IPS DF 4.7 (cell line): ENCODE results near the gene WDR70.
"Not testable (repeated sequence)": the region's sequence is repeated elsewhere in the genome, so short reads cannot be mapped to it uniquely, and the experiment has no call there.

Experiments used
- DNase-seq: peaks from one replicate; pipeline ENCODE4 v3.0.0-alpha.2; 2013; ENCODE audit warnings: low spot score; ENCODE audit errors: extremely low read depth

The WDR70 gene

GRCh38 chr5:37568893-37569292 lies 189.8 kb downstream of the WDR70 start:
- no peak for DNase-seq

- no peak for DNase-seq
Measured at GRCh38 chr5:37569466-37569865, 190.3 kb downstream of the WDR70 start.

GRCh38 chr5:37570597-37570996 lies 191.5 kb downstream of the WDR70 start:
- DNase-seq: no peak

GRCh38 chr5:37571985-37572384 lies 192.9 kb downstream of the WDR70 start:
- DNase-seq: no peak

- no peak for DNase-seq
Measured at GRCh38 chr5:37575541-37576489, 196.7 kb downstream of the WDR70 start.

GRCh38 chr5:37576552-37576951 lies 197.4 kb downstream of the WDR70 start:
- DNase-seq: no peak

GRCh38 chr5:37578176-37578575 lies 199.1 kb downstream of the WDR70 start:
- no peak for DNase-seq

- DNase-seq: no peak
Measured at GRCh38 chr5:37580106-37580505, 201.0 kb downstream of the WDR70 start.

GRCh38 chr5:37582202-37582601 lies 203.1 kb downstream of the WDR70 start:
- DNase-seq: no peak

- DNase-seq: not testable (repeated sequence)
Measured at GRCh38 chr5:37593292-37593691, 214.2 kb downstream of the WDR70 start.

- DNase-seq: not testable (repeated sequence)
Measured at GRCh38 chr5:37594864-37595263, 215.7 kb downstream of the WDR70 start.

GRCh38 chr5:37598733-37599132 lies 219.6 kb downstream of the WDR70 start:
- DNase-seq: no peak

- no peak for DNase-seq
Measured at GRCh38 chr5:37601163-37601562, 222.0 kb downstream of the WDR70 start.

GRCh38 chr5:37603072-37603471 lies 224.0 kb downstream of the WDR70 start:
- DNase-seq: no peak

- DNase-seq: no peak
Measured at GRCh38 chr5:37604290-37604689, 225.2 kb downstream of the WDR70 start.

GRCh38 chr5:37606148-37606547 lies 227.0 kb downstream of the WDR70 start:
- DNase-seq: no peak

GRCh38 chr5:37606632-37607248 lies 227.6 kb downstream of the WDR70 start:
- DNase-seq: no peak

GRCh38 chr5:37615184-37615583 lies 236.1 kb downstream of the WDR70 start:
- DNase-seq: no peak

GRCh38 chr5:37619353-37619752 lies 240.2 kb downstream of the WDR70 start:
- no peak for DNase-seq

GRCh38 chr5:37622354-37622753 lies 243.2 kb downstream of the WDR70 start:
- not testable (repeated sequence) for DNase-seq

GRCh38 chr5:37626266-37626665 lies 247.1 kb downstream of the WDR70 start:
- no peak for DNase-seq

- no peak for DNase-seq
Measured at GRCh38 chr5:37628876-37629275, 249.8 kb downstream of the WDR70 start.

- DNase-seq: no peak
Measured at GRCh38 chr5:37631939-37632338, 252.8 kb downstream of the WDR70 start.
